Measurements from ENCODE around the gene FAM3C.

DNA sequence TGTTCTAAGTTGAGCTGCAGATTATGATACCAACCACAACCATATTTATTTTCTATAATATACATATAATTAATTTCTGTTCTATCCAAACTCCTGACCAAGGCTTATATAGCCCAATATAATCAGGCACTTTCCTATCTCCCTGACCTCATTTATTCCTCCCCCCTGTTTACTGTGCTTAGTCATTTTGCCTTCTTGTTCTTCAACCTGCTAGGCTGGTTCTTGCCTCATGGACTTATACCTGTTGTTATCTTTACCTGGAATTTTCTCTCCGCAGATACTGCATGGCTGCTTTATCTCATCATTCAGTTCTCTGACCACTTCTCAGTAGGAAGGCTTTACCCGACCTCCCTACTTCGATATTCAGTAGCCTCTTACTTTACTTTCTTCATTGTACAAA, 24.9 kb upstream of the FAM3C start:
- TF ChIP-seq, protein P1, sequence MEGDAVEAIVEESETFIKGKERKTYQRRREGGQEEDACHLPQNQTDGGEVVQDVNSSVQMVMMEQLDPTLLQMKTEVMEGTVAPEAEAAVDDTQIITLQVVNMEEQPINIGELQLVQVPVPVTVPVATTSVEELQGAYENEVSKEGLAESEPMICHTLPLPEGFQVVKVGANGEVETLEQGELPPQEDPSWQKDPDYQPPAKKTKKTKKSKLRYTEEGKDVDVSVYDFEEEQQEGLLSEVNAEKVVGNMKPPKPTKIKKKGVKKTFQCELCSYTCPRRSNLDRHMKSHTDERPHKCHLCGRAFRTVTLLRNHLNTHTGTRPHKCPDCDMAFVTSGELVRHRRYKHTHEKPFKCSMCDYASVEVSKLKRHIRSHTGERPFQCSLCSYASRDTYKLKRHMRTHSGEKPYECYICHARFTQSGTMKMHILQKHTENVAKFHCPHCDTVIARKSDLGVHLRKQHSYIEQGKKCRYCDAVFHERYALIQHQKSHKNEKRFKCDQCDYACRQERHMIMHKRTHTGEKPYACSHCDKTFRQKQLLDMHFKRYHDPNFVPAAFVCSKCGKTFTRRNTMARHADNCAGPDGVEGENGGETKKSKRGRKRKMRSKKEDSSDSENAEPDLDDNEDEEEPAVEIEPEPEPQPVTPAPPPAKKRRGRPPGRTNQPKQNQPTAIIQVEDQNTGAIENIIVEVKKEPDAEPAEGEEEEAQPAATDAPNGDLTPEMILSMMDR (IDR thresholded peaks at IDR 0.05; ENCODE audit: borderline replicate concordance, extremely low read depth, low read length, poor library complexity, severe bottlenecking), result no peak
- TF ChIP-seq EZH2 (IDR thresholded peaks at IDR 0.05; ENCODE audit: borderline replicate concordance, low read depth, low read length, severe bottlenecking), result no peak

Data from DND-41 (cell line).